HepG2 (cell line): Measurements from ENCODE around the gene KIAA0319L. TPM values are rescaled to one million over a fixed set of nuclear protein-coding genes. Genes with fewer than 3 reads are reported as not detected.

Experiments
- ATAC-seq: fragments of 200-7000 bp; cut with Tn5 transposase; 3 replicates; pipeline ENCODE4 v1.9.1; 2020; ENCODE audit warnings: mild to moderate bottlenecking, moderate library complexity
- BruUV-seq: library from RNA; stranded (reverse); fragments of 400-500 nt; replicated peaks from 2 replicates; lab custom pipeline; 2021; lab: Mats Ljungman, UMichigan
- CTCF ChIA-PET: fragments of 300-600 bp; formaldehyde crosslinking; extraction: SDS; loops from one replicate; lab custom pipeline; 2021; ENCODE audit warnings: low total read pairs, inconsistent platforms, low intra/inter-chr PET ratio; lab: Yijun Ruan, JAX
- POLR2A ChIA-PET: fragments of 350-600 bp; sonication (Branson Sonifier 250); formaldehyde crosslinking; loops from one replicate; lab custom pipeline; 2020; ENCODE audit warnings: antibody characterized with exemption, inconsistent platforms; lab: Yijun Ruan, JAX
- DNase-seq: peaks from one replicate; pipeline ENCODE4 v3.0.0-alpha.2; 2015; ENCODE audit warnings: low spot score
- FAIRE-seq: peaks from 3 replicates; lab custom pipeline; 2011; peaks lifted over from hg19 to GRCh38; lab: Jason Lieb, UNC
- H2AFZ ChIP-seq: one replicate; pipeline ENCODE4 v1.6.1; 2011; ENCODE audit warnings: low read length, inconsistent platforms
- H3K27ac ChIP-seq: fragments of 300-600 bp; 3 replicates; pipeline ENCODE4 v1.8.0; 2011; ENCODE audit warnings: mixed run types, mild to moderate bottlenecking, mixed read lengths, low read length, inconsistent platforms; ENCODE audit not compliant: insufficient read depth; ENCODE audit errors: extremely low read length
- H3K27me3 ChIP-seq, 2 experiments: fragments of 200-600 bp in 1 of 2; 2 replicates in 1 of 2; 3 replicates in 1 of 2; pipeline versions ENCODE4 v1.6.0 to v1.8.0; 2011; ENCODE audit warnings: low read length in 2 of 2, mild to moderate bottlenecking in 2 of 2, moderate library complexity in 2 of 2, inconsistent platforms in 1 of 2; ENCODE audit not compliant: insufficient read depth in 2 of 2, control insufficient read depth in 1 of 2
- H3K36me3 ChIP-seq, 2 experiments: fragments of 200-600 bp in 1 of 2; replicated peaks in 1 of 2; 2 replicates in 1 of 2; 3 replicates in 1 of 2; pipeline versions ENCODE4 v1.5.1 to v1.8.0; 2011; ENCODE audit warnings: low read length in 2 of 2, inconsistent platforms in 1 of 2; ENCODE audit not compliant: insufficient read depth in 2 of 2, control insufficient read depth in 1 of 2
- H3K4me1 ChIP-seq: 2 replicates; pipeline ENCODE4 v1.5.1; 2012; ENCODE audit warnings: low read length, inconsistent platforms; ENCODE audit not compliant: insufficient read depth
- H3K4me2 ChIP-seq: 2 replicates; pipeline ENCODE4 v1.6.0; 2011; ENCODE audit warnings: low read depth, low read length, inconsistent platforms
- H3K4me3 ChIP-seq, 3 experiments: fragments of 200-600 bp in 1 of 3; sonication (generic), shearing (Covaris generic) in 1 of 3; replicated peaks in 1 of 3; 2 replicates each; pipeline ENCODE4 v1.5.1; 2011 to 2016; ENCODE audit warnings: low read length in 3 of 3, inconsistent platforms in 2 of 3, low read depth in 2 of 3, mild to moderate bottlenecking in 2 of 3, control low read depth in 1 of 3, mixed read lengths in 1 of 3; ENCODE audit not compliant: insufficient read depth in 1 of 3
- H3K79me2 ChIP-seq: one replicate; pipeline ENCODE4 v1.6.1; 2011; ENCODE audit warnings: low read length, inconsistent platforms; ENCODE audit not compliant: insufficient read depth
- H3K9ac ChIP-seq: 2 replicates; pipeline ENCODE4 v1.6.0; 2011; ENCODE audit warnings: mild to moderate bottlenecking, low read depth, low read length, inconsistent platforms; ENCODE audit not compliant: insufficient read depth
- H3K9me3 ChIP-seq: 2 replicates; pipeline ENCODE4 v1.5.1; 2012; ENCODE audit warnings: mild to moderate bottlenecking, low read length
- H4K20me1 ChIP-seq: 2 replicates; pipeline ENCODE4 v1.6.0; 2011; ENCODE audit warnings: inconsistent platforms, mild to moderate bottlenecking, low read length, moderate library complexity; ENCODE audit not compliant: insufficient read depth
- AGO2 ChIP-seq: fragments of 200-400 bp; formaldehyde crosslinking; optimal IDR thresholded peaks from 2 replicates; pipeline ENCODE3; 2017; ENCODE audit warnings: mild to moderate bottlenecking, low read depth, low read length, moderate library complexity
- DRAP1 ChIP-seq: IDR thresholded peaks from 2 replicates; pipeline ENCODE4 v1.6.1; 2016; ENCODE audit warnings: missing genetic modification reagents, missing compliant biosample characterization
- MYPOP ChIP-seq: sonication (generic); formaldehyde crosslinking; IDR thresholded peaks from 2 replicates; pipeline ENCODE4 v1.8.1; 2023; ENCODE audit warnings: mild to moderate bottlenecking, moderate library complexity, missing genetic modification reagents
- POLR2A ChIP-seq, 2 experiments: IDR thresholded peaks; 2 replicates each; pipeline ENCODE4 v1.6.1; 2011; ENCODE audit warnings: low read depth in 2 of 2, low read length in 2 of 2, mild to moderate bottlenecking in 1 of 2, moderate library complexity in 1 of 2; ENCODE audit not compliant: insufficient read depth in 1 of 2
- RNF2 ChIP-seq: fragments of 450-650 bp; conservative IDR thresholded peaks from 2 replicates; pipeline ENCODE4 v1.6.1; 2016; ENCODE audit warnings: low read depth
- TAF15 ChIP-seq: fragments of 200-400 bp; formaldehyde crosslinking; IDR thresholded peaks from one replicate; pipeline ENCODE4 v1.6.1; 2018; ENCODE audit warnings: mild to moderate bottlenecking, low read depth, low read length; ENCODE audit not compliant: poor library complexity, severe bottlenecking
- U2AF1 ChIP-seq: fragments of 200-400 bp; formaldehyde crosslinking; optimal IDR thresholded peaks from 2 replicates; pipeline ENCODE3; 2017; ENCODE audit warnings: mild to moderate bottlenecking, low read depth, low read length
- UBTF ChIP-seq: sonication (generic); formaldehyde crosslinking; IDR thresholded peaks from 2 replicates; pipeline ENCODE4 v1.4.0; 2020; ENCODE audit warnings: mild to moderate bottlenecking, missing genetic modification reagents
- ZFX ChIP-seq: sonication (generic); formaldehyde crosslinking; IDR thresholded peaks from 2 replicates; pipeline ENCODE4 v1.4.0; 2020; ENCODE audit warnings: mild to moderate bottlenecking, low read depth, missing genetic modification reagents, moderate library complexity
- ZNF441 ChIP-seq: sonication (generic); formaldehyde crosslinking; IDR thresholded peaks from 2 replicates; pipeline ENCODE4 v1.7.0; 2021; ENCODE audit warnings: missing genetic modification reagents, borderline replicate concordance
- ZNF687 ChIP-seq: sonication (generic); formaldehyde crosslinking; IDR thresholded peaks from 2 replicates; pipeline ENCODE4 v1.5.1; 2020; ENCODE audit warnings: mild to moderate bottlenecking, missing genetic modification reagents, moderate library complexity
- ZNF777 ChIP-seq: sonication (generic); formaldehyde crosslinking; IDR thresholded peaks from 2 replicates; pipeline ENCODE4 v1.4.0; 2020; ENCODE audit warnings: missing genetic modification reagents
- WGBS: methylation state at CpG from one replicate; pipeline ENCODE4 v1.1.6; 2017; ENCODE audit warnings: low lambda C conversion rate; 5-methylcytosine and 5-hydroxymethylcytosine counted together
- in situ Hi-C: cut with HindIII; loops from 2 replicates; pipeline ENCODE4 v1.10.0; 2017; ENCODE audit warnings: low pct_unique_long_range_greater_than_20kb; ENCODE audit not compliant: extremely low pct_ligation_motif_present
- intact Hi-C: fragments of 100-400 bp; cut with micrococcal nuclease; formaldehyde crosslinking; loops from one replicate; pipeline ENCODE4 v1.10.0; 2022; ENCODE audit not compliant: unreplicated experiment
- polyA plus RNA-seq, 8 experiments: library from polyadenylated mRNA; depleted of rRNA in 3 of 8; stranded (reverse) in 7 of 8; unstranded in 1 of 8; fragments of >200 nt; fragmentation: Illumina TruSeq in 4 of 8; extraction: Trizol in 4 of 8; gene quantifications; 2 replicates each; pipeline versions ENCODE4 v1.2.1 to v1.2.3, GENCODE V29; 2011 to 2016; ENCODE audit warnings: low read depth in 4 of 8, missing spikeins in 1 of 8, mixed read lengths in 1 of 8; ENCODE audit not compliant: insufficient read depth in 1 of 8
- total RNA-seq, 5 experiments: library from RNA; depleted of rRNA; stranded (reverse); fragments of >200 nt; fragmentation: Illumina TruSeq; extraction: Trizol; gene quantifications; 2 replicates each; pipeline ENCODE4 v1.2.3, GENCODE V29; 2016; ENCODE audit warnings: low read depth in 1 of 5

Gene KIAA0319L
- total and polyA plus RNA-seq, 2 of the 13 experiments (the other 11 are each of a cell fraction or from before 2014, with no cell fraction given), result 33.4 to 82.6 TPM

- BruUV-seq, result no TSS peak
- WGBS, result 74% methylated on average over 29 of the region's 95 CpGs
- DNase-seq (no peak), FAIRE-seq (no peak), ATAC-seq (peak; percentile 22)
- intact Hi-C loops, result loop anchor here (2.0 kb wide), 1 partner anchor 19 kb away; no protein-coding TSS in a partner anchor
- Histone ChIP-seq H3K9ac (peak within 1 kb of the TSS; percentile 30; the same call in 1 of the 2 replicates), H3K4me1 (peaks cover 28% of the 10 kb centered on the region), H3K27ac (no peak within 1 kb of the TSS), H3K27me3 (peaks cover 0 to 10% of the 10 kb centered on the region in 2 experiments; a peak in 1 of 5 replicates), H3K36me3 (no peaks in the 10 kb centered on the region), H3K79me2 (no peaks in the 10 kb centered on the region), H3K9me3 (no peaks in the 10 kb centered on the region), H2AFZ (no peak within 1 kb of the TSS), H3K4me2 (peak within 1 kb of the TSS; percentile 79), H3K4me3 (peak within 1 kb of the TSS; percentile 43 to 72 (median 62)), H4K20me1 (no peaks in the 10 kb centered on the region)
- ChIA-PET CTCF (no interaction called here), POLR2A (interaction anchor here (1.0 to 2.6 kb wide), 3 partner anchors 9 to 17 kb away, joined by 4 to 25 read pairs (median 5); partner anchors contain the start of genes KIAA0319L and NCDN)
- in situ Hi-C loops, result no loop called here
- TF ChIP-seq UBTF (CRISPR knock-in tag), result peak; percentile 18; the same call in 1 of the 2 replicates
- peak; percentile 96 for TF ChIP-seq ZNF777 (CRISPR knock-in tag)
- TF ChIP-seq AGO2, result peak; percentile 21
- peak; percentile 68 for TF ChIP-seq ZNF687
- no peak for TF ChIP-seq U2AF1
- TF ChIP-seq POLR2A (IDR thresholded peaks at IDR 0.05; ENCODE audit: insufficient read depth in 1 of 2, low read depth in 2 of 2, low read length in 2 of 2), result 0 out of 4 replicates have a peak, but pooled peaks of 1 of the 2 experiments have one; percentile 28
- TF ChIP-seq RNF2, result no peak; the same call in 1 of the 2 replicates
- TF ChIP-seq MYPOP (CRISPR knock-in tag), result 0 out of 2 replicates have a peak, but pooled peaks have one; percentile 52
- peak; percentile 33; the same call in 1 of the 2 replicates for TF ChIP-seq ZFX
- TF ChIP-seq TAF15, result peak; percentile 15
- TF ChIP-seq DRAP1 (CRISPR knock-in tag), result 0 out of 2 replicates have a peak, but pooled peaks have one; percentile 29
- no peak for TF ChIP-seq ZNF441 (CRISPR knock-in tag)
These were observed 16.3 kb upstream of the KIAA0319L start, which contains the start of gene TFAP2E for GRCh38 chr1:35573198-35574124. Gene TFAP2E, plus strand, starts transcription at chr1:35573314. Its CDS starts 264 bp downstream, at chr1:35573578.
